ENCODE data around the gene SBNO1.

- TF ChIP-seq EZH2 (IDR thresholded peaks at IDR 0.05; ENCODE audit: borderline replicate concordance, low read depth, low read length, poor library complexity, severe bottlenecking) (no peak), CTCF (conservative IDR thresholded peaks at IDR 0.05; ENCODE audit: low read depth, low read length) (no peak)
These were observed 34.8 kb downstream of the SBNO1 start for GRCh38 chr12:123329799-123330198.

All from A673 (cell line).